ENCODE data around the gene PINK1.

The PINK1 gene

GRCh38 chr1:20685741-20686140 is 52.5 kb downstream of the PINK1 start:
- H3K9me3 ChIP-seq (ENCODE audit: control insufficient read depth in 2 of 2, low read length in 2 of 2) = no peaks in the 10 kb centered on the region
- H3K27me3 ChIP-seq (ENCODE audit: control insufficient read depth in 2 of 2, insufficient read depth in 2 of 2, low read length in 2 of 2) = peaks cover 0 to 2% of the 10 kb centered on the region in 2 donors
- H3K27ac ChIP-seq (ENCODE audit: low read depth in 2 of 2, low read length in 2 of 2) = peak overlapping the region; percentile 23 to 42
- no peaks in the 10 kb centered on the region for H3K4me1 ChIP-seq (ENCODE audit: control insufficient read depth in 2 of 2, insufficient read depth in 2 of 2, low read length in 2 of 2)
- H3K4me3 ChIP-seq (ENCODE audit: low read length in 2 of 2) = no peak overlapping the region
- no peak overlapping the region for H3K9ac ChIP-seq (ENCODE audit: low read depth in 1 of 2, low read length in 2 of 2)
- no peaks in the 10 kb centered on the region for H3K36me3 ChIP-seq (ENCODE audit: control insufficient read depth in 2 of 2, insufficient read depth in 2 of 2, low read length in 2 of 2)

GRCh38 chr1:20686883-20687725 is 53.8 kb downstream of the PINK1 start:
- H3K9me3 ChIP-seq (ENCODE audit: control insufficient read depth in 2 of 2, low read length in 2 of 2) = no peaks in the 10 kb centered on the region
- H3K27me3 ChIP-seq (ENCODE audit: control insufficient read depth in 2 of 2, insufficient read depth in 2 of 2, low read length in 2 of 2) = no peaks in the 10 kb centered on the region
- no peak overlapping the region for H3K4me3 ChIP-seq (ENCODE audit: low read length in 2 of 2)
- H3K9ac ChIP-seq (ENCODE audit: low read depth in 1 of 2, low read length in 2 of 2) = no peak overlapping the region
- no peaks in the 10 kb centered on the region for H3K4me1 ChIP-seq (ENCODE audit: control insufficient read depth in 2 of 2, insufficient read depth in 2 of 2, low read length in 2 of 2)
- no peak overlapping the region for H3K27ac ChIP-seq (ENCODE audit: low read depth in 2 of 2, low read length in 2 of 2)
- no peaks in the 10 kb centered on the region for H3K36me3 ChIP-seq (ENCODE audit: control insufficient read depth in 2 of 2, insufficient read depth in 2 of 2, low read length in 2 of 2)

GRCh38 chr1:20689645-20690056 is 56.4 kb downstream of the PINK1 start:
- H3K27me3 ChIP-seq (ENCODE audit: control insufficient read depth in 2 of 2, insufficient read depth in 2 of 2, low read length in 2 of 2) = no peaks in the 10 kb centered on the region
- H3K9me3 ChIP-seq (ENCODE audit: control insufficient read depth in 2 of 2, low read length in 2 of 2) = no peaks in the 10 kb centered on the region
- no peak overlapping the region for H3K27ac ChIP-seq (ENCODE audit: low read depth in 2 of 2, low read length in 2 of 2)
- H3K4me1 ChIP-seq (ENCODE audit: control insufficient read depth in 2 of 2, insufficient read depth in 2 of 2, low read length in 2 of 2) = no peaks in the 10 kb centered on the region
- no peak overlapping the region for H3K4me3 ChIP-seq (ENCODE audit: low read length in 2 of 2)
- H3K9ac ChIP-seq (ENCODE audit: low read depth in 1 of 2, low read length in 2 of 2) = no peak overlapping the region
- no peaks in the 10 kb centered on the region for H3K36me3 ChIP-seq (ENCODE audit: control insufficient read depth in 2 of 2, insufficient read depth in 2 of 2, low read length in 2 of 2)

GRCh38 chr1:20691872-20692271 is 58.6 kb downstream of the PINK1 start:
- Histone ChIP-seq H3K9ac (ENCODE audit: low read depth in 1 of 2, low read length in 2 of 2) (no peak overlapping the region), H3K27ac (ENCODE audit: low read depth in 2 of 2, low read length in 2 of 2) (no peak overlapping the region), H3K27me3 (ENCODE audit: control insufficient read depth in 2 of 2, insufficient read depth in 2 of 2, low read length in 2 of 2) (no peaks in the 10 kb centered on the region), H3K9me3 (ENCODE audit: control insufficient read depth in 2 of 2, low read length in 2 of 2) (no peaks in the 10 kb centered on the region), H3K4me1 (ENCODE audit: control insufficient read depth in 2 of 2, insufficient read depth in 2 of 2, low read length in 2 of 2) (peaks cover 2 to 9% of the 10 kb centered on the region in 2 donors), H3K36me3 (ENCODE audit: control insufficient read depth in 2 of 2, insufficient read depth in 2 of 2, low read length in 2 of 2) (no peaks in the 10 kb centered on the region), H3K4me3 (ENCODE audit: low read length in 2 of 2) (no peak overlapping the region)

GRCh38 chr1:20693623-20694022 is 60.4 kb downstream of the PINK1 start:
- Histone ChIP-seq H3K36me3 (ENCODE audit: control insufficient read depth in 2 of 2, insufficient read depth in 2 of 2, low read length in 2 of 2) (no peaks in the 10 kb centered on the region), H3K27ac (ENCODE audit: low read depth in 2 of 2, low read length in 2 of 2) (no peak overlapping the region), H3K4me3 (ENCODE audit: low read length in 2 of 2) (no peak overlapping the region), H3K27me3 (ENCODE audit: control insufficient read depth in 2 of 2, insufficient read depth in 2 of 2, low read length in 2 of 2) (no peaks in the 10 kb centered on the region), H3K4me1 (ENCODE audit: control insufficient read depth in 2 of 2, insufficient read depth in 2 of 2, low read length in 2 of 2) (peaks cover 5 to 13% of the 10 kb centered on the region in 2 donors), H3K9me3 (ENCODE audit: control insufficient read depth in 2 of 2, low read length in 2 of 2) (no peaks in the 10 kb centered on the region), H3K9ac (ENCODE audit: low read depth in 1 of 2, low read length in 2 of 2) (no peak overlapping the region)

GRCh38 chr1:20695515-20695914 is 62.3 kb downstream of the PINK1 start:
- no peak overlapping the region for H3K27ac ChIP-seq (ENCODE audit: low read depth in 2 of 2, low read length in 2 of 2)
- H3K9me3 ChIP-seq (ENCODE audit: control insufficient read depth in 2 of 2, low read length in 2 of 2) = no peaks in the 10 kb centered on the region
- H3K4me3 ChIP-seq (ENCODE audit: low read length in 2 of 2) = no peak overlapping the region
- H3K27me3 ChIP-seq (ENCODE audit: control insufficient read depth in 2 of 2, insufficient read depth in 2 of 2, low read length in 2 of 2) = no peaks in the 10 kb centered on the region
- peaks cover 5 to 13% of the 10 kb centered on the region in 2 donors for H3K4me1 ChIP-seq (ENCODE audit: control insufficient read depth in 2 of 2, insufficient read depth in 2 of 2, low read length in 2 of 2)
- H3K9ac ChIP-seq (ENCODE audit: low read depth in 1 of 2, low read length in 2 of 2) = no peak overlapping the region
- H3K36me3 ChIP-seq (ENCODE audit: control insufficient read depth in 2 of 2, insufficient read depth in 2 of 2, low read length in 2 of 2) = no peaks in the 10 kb centered on the region

- Histone ChIP-seq H3K9me3 (ENCODE audit: control insufficient read depth in 2 of 2, low read length in 2 of 2) (no peaks in the 10 kb centered on the region), H3K4me1 (ENCODE audit: control insufficient read depth in 2 of 2, insufficient read depth in 2 of 2, low read length in 2 of 2) (peaks cover 5 to 13% of the 10 kb centered on the region in 2 donors), H3K9ac (ENCODE audit: low read depth in 1 of 2, low read length in 2 of 2) (peak overlapping the region; percentile 52 to 61), H3K27me3 (ENCODE audit: control insufficient read depth in 2 of 2, insufficient read depth in 2 of 2, low read length in 2 of 2) (no peaks in the 10 kb centered on the region), H3K4me3 (ENCODE audit: low read length in 2 of 2) (peak overlapping the region; percentile 65 to 76), H3K27ac (ENCODE audit: low read depth in 2 of 2, low read length in 2 of 2) (peak overlapping the region; percentile 56 to 57), H3K36me3 (ENCODE audit: control insufficient read depth in 2 of 2, insufficient read depth in 2 of 2, low read length in 2 of 2) (no peaks in the 10 kb centered on the region)
Observed at GRCh38 chr1:20696397-20697333, 63.4 kb downstream of the PINK1 start.

GRCh38 chr1:20697563-20697962 is 64.3 kb downstream of the PINK1 start:
- no peak overlapping the region for H3K9ac ChIP-seq (ENCODE audit: low read depth in 1 of 2, low read length in 2 of 2)
- no peaks in the 10 kb centered on the region for H3K9me3 ChIP-seq (ENCODE audit: control insufficient read depth in 2 of 2, low read length in 2 of 2)
- no peaks in the 10 kb centered on the region for H3K36me3 ChIP-seq (ENCODE audit: control insufficient read depth in 2 of 2, insufficient read depth in 2 of 2, low read length in 2 of 2)
- no peak overlapping the region for H3K4me3 ChIP-seq (ENCODE audit: low read length in 2 of 2)
- H3K4me1 ChIP-seq (ENCODE audit: control insufficient read depth in 2 of 2, insufficient read depth in 2 of 2, low read length in 2 of 2) = peaks cover 5 to 13% of the 10 kb centered on the region in 2 donors
- no peaks in the 10 kb centered on the region for H3K27me3 ChIP-seq (ENCODE audit: control insufficient read depth in 2 of 2, insufficient read depth in 2 of 2, low read length in 2 of 2)
- H3K27ac ChIP-seq (ENCODE audit: low read depth in 2 of 2, low read length in 2 of 2) = no peak overlapping the region

- no peaks in the 10 kb centered on the region for H3K36me3 ChIP-seq (ENCODE audit: control insufficient read depth in 2 of 2, insufficient read depth in 2 of 2, low read length in 2 of 2)
- no peaks in the 10 kb centered on the region for H3K9me3 ChIP-seq (ENCODE audit: control insufficient read depth in 2 of 2, low read length in 2 of 2)
- H3K27me3 ChIP-seq (ENCODE audit: control insufficient read depth in 2 of 2, insufficient read depth in 2 of 2, low read length in 2 of 2) = no peaks in the 10 kb centered on the region
- no peak overlapping the region for H3K4me3 ChIP-seq (ENCODE audit: low read length in 2 of 2)
- H3K27ac ChIP-seq (ENCODE audit: low read depth in 2 of 2, low read length in 2 of 2) = no peak overlapping the region
- peaks cover 5 to 13% of the 10 kb centered on the region in 2 donors for H3K4me1 ChIP-seq (ENCODE audit: control insufficient read depth in 2 of 2, insufficient read depth in 2 of 2, low read length in 2 of 2)
- no peak overlapping the region for H3K9ac ChIP-seq (ENCODE audit: low read depth in 1 of 2, low read length in 2 of 2)
Observed at GRCh38 chr1:20698195-20698910, 65.1 kb downstream of the PINK1 start.
